Endothelial cell of umbilical vein (primary cell): ENCODE measurements around the gene PTGDR2. TPM values are rescaled to one million over a fixed set of nuclear protein-coding genes. Genes with fewer than 3 reads are reported as not detected.

Experiments used
- BruUV-seq: library from RNA; stranded (reverse); fragments of 400-500 nt; replicated peaks from 2 replicates; lab custom pipeline; 2021; lab: Mats Ljungman, UMichigan
- CTCF ChIA-PET: fragments of 300-600, 350-600 bp; sonication (Branson Sonifier 250); formaldehyde crosslinking; loops from one replicate; lab custom pipeline; 2021; ENCODE audit warnings: antibody characterized with exemption, inconsistent platforms; lab: Charles Lee
- POLR2A ChIA-PET: fragments of 300-600, 350-600 bp; sonication (Branson Sonifier 250); formaldehyde crosslinking; loops from one replicate; lab custom pipeline; 2021; ENCODE audit warnings: antibody characterized with exemption, inconsistent platforms; lab: Charles Lee
- DNase-seq: peaks from one replicate; pipeline ENCODE4 v3.0.0-alpha.2; 2011; ENCODE audit warnings: low read depth, low spot score
- FAIRE-seq: peaks from 2 replicates; lab custom pipeline; 2011; peaks lifted over from hg19 to GRCh38; lab: Jason Lieb, UNC
- H2AFZ ChIP-seq: 2 replicates; pipeline ENCODE4 v1.6.0; 2012; ENCODE audit warnings: low read depth, low read length, control low read depth, inconsistent platforms
- H3K27ac ChIP-seq: 2 replicates; pipeline ENCODE4 v1.5.1; 2011; ENCODE audit warnings: low read depth, mild to moderate bottlenecking, control low read depth, low read length, moderate library complexity; ENCODE audit not compliant: insufficient read depth
- H3K27me3 ChIP-seq, 2 experiments: 2 replicates each; pipeline versions ENCODE4 v1.6.0 to v1.6.1; 2011; ENCODE audit warnings: low read length in 2 of 2, mixed read lengths in 1 of 2; ENCODE audit not compliant: control insufficient read depth in 2 of 2, insufficient read depth in 2 of 2
- H3K36me3 ChIP-seq, 2 experiments: 2 replicates in 1 of 2; 3 replicates in 1 of 2; pipeline ENCODE4 v1.5.1; 2011; ENCODE audit warnings: low read length in 2 of 2, mild to moderate bottlenecking in 1 of 2, moderate library complexity in 1 of 2; ENCODE audit not compliant: control insufficient read depth in 2 of 2, insufficient read depth in 2 of 2; ENCODE audit errors: extremely low read depth in 1 of 2
- H3K4me1 ChIP-seq: 3 replicates; pipeline ENCODE4 v1.5.1; 2011; ENCODE audit warnings: mild to moderate bottlenecking, low read length; ENCODE audit not compliant: control insufficient read depth, insufficient read depth; ENCODE audit errors: extremely low read depth
- H3K4me2 ChIP-seq: 2 replicates; pipeline ENCODE4 v1.6.1; 2011; ENCODE audit warnings: low read length, control low read depth, mixed read lengths; ENCODE audit not compliant: insufficient read depth
- H3K4me3 ChIP-seq, 3 experiments: fragments of 200-600 bp in 1 of 3; sonication (generic), shearing (Covaris generic) in 1 of 3; replicated peaks in 1 of 3; 2 replicates each; pipeline ENCODE4 v1.5.1; 2011 to 2016; ENCODE audit warnings: control low read depth in 3 of 3, low read length in 3 of 3, mild to moderate bottlenecking in 2 of 3, inconsistent platforms in 1 of 3, low read depth in 1 of 3, moderate library complexity in 1 of 3; ENCODE audit not compliant: insufficient read depth in 1 of 3
- H3K79me2 ChIP-seq: 2 replicates; pipeline ENCODE4 v1.6.0; 2012; ENCODE audit warnings: low read length, inconsistent platforms; ENCODE audit not compliant: control insufficient read depth, insufficient read depth
- H3K9ac ChIP-seq: replicated peaks from 2 replicates; pipeline ENCODE3; 2011; ENCODE audit warnings: low read length, control low read depth; ENCODE audit not compliant: insufficient read depth; ENCODE audit errors: extremely low read depth
- H3K9me1 ChIP-seq: replicated peaks from 3 replicates; pipeline ENCODE4 v1.6.0; 2011; ENCODE audit warnings: mild to moderate bottlenecking, low read length; ENCODE audit not compliant: control insufficient read depth, insufficient read depth; ENCODE audit errors: extremely low read depth
- H3K9me3 ChIP-seq: replicated peaks from 2 replicates; pipeline ENCODE4 v1.5.1; 2012; ENCODE audit warnings: low read length, inconsistent platforms; ENCODE audit not compliant: control insufficient read depth, insufficient read depth
- H4K20me1 ChIP-seq: replicated peaks from 2 replicates; pipeline ENCODE3; 2011; ENCODE audit warnings: mild to moderate bottlenecking, low read length; ENCODE audit not compliant: control insufficient read depth, insufficient read depth; ENCODE audit errors: extremely low read depth
- EZH2 ChIP-seq: IDR thresholded peaks from 2 replicates; pipeline ENCODE4 v1.6.1; 2012; ENCODE audit warnings: borderline replicate concordance, low read depth, mild to moderate bottlenecking, moderate library complexity, low read length, inconsistent platforms; ENCODE audit not compliant: severe bottlenecking
- FOS ChIP-seq: IDR thresholded peaks from 2 replicates; pipeline ENCODE4 v1.6.1; 2011; ENCODE audit warnings: mild to moderate bottlenecking, low read length, moderate library complexity, borderline replicate concordance; ENCODE audit not compliant: insufficient read depth
- JUN ChIP-seq: IDR thresholded peaks from 2 replicates; pipeline ENCODE4 v1.6.1; 2011; ENCODE audit warnings: borderline replicate concordance, low read depth; ENCODE audit not compliant: insufficient read length, insufficient read depth
- MYC ChIP-seq: IDR thresholded peaks from one replicate; pipeline ENCODE4 v1.6.1; 2011; ENCODE audit warnings: mild to moderate bottlenecking, low read depth, low read length
- POLR2A ChIP-seq: IDR thresholded peaks from 2 replicates; pipeline ENCODE4 v1.6.1; 2012; ENCODE audit warnings: low read depth, mild to moderate bottlenecking, control low read depth, low read length
- POLR2AphosphoS5 ChIP-seq: IDR thresholded peaks from 2 replicates; pipeline ENCODE4 v1.6.1; 2012; ENCODE audit warnings: low read depth, mild to moderate bottlenecking, control low read depth, low read length, moderate library complexity; ENCODE audit not compliant: insufficient read depth
- dilution Hi-C: fragments of 300-500 bp; cut with MboI; formaldehyde crosslinking; loops from one replicate; pipeline ENCODE4 v1.15.0; 2019; ENCODE audit warnings: low sequenced_read_pairs; ENCODE audit not compliant: extremely low pct_ligation_motif_present
- intact Hi-C: fragments of 100-400 bp; cut with micrococcal nuclease; formaldehyde crosslinking; loops from one replicate; pipeline ENCODE4 v1.10.0; 2022
- polyA plus RNA-seq, 4 experiments: library from polyadenylated mRNA; depleted of rRNA in 3 of 4; stranded (reverse) in 3 of 4; unstranded in 1 of 4; fragments of >200 nt; gene quantifications; 2 replicates each; pipeline versions ENCODE4 v1.2.1 to v1.2.3, GENCODE V29; 2011 to 2012; ENCODE audit warnings: missing spikeins in 1 of 4
- total RNA-seq: library from RNA; stranded (reverse); gene quantifications from 2 replicates; pipeline ENCODE4 v1.2.3, GENCODE V29; 2021
- TF ChIP-seq, protein P1 (sequence below), 2 donors: IDR thresholded peaks; 1 replicate in 1 of 2; 2 replicates in 1 of 2; pipeline ENCODE4 v1.5.1; 2011; ENCODE audit warnings: low read length in 2 of 2, mild to moderate bottlenecking in 2 of 2, moderate library complexity in 2 of 2, control low read depth in 1 of 2, inconsistent platforms in 1 of 2, low read depth in 1 of 2; ENCODE audit not compliant: insufficient read depth in 1 of 2; ENCODE audit errors: extremely low read depth in 1 of 2

The PTGDR2 gene
- total and polyA plus RNA-seq, 2 donors (not counting 3 experiments of a cell fraction or from before 2014, with no cell fraction given): 0.15 TPM; not detected in 1

DNA sequence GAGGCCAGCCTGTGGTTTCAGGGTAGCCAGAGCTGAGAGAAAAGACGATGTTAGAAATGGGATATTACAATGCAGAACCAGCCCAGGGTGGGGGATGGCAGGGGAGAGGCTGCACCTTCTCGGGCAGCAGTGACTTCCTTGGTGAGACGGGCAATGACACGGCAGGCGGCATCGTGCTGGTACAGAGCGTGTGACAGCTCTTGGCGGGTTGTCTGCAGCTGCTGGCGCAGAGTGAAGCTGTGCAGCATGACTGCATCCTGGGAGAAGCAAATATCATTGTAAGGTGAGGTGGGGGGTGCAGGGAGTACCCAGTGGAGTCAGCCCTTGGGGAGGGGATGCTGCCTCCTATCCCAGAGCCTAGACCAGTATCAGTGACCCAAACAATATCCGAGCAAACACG, 46.9 kb upstream of the PTGDR2 start:
- no peaks in the 10 kb centered on the region for H3K9me3 ChIP-seq
- DNase-seq (no peak), FAIRE-seq (no peak)
- H3K36me3 ChIP-seq: peaks cover 29 to 43% of the 10 kb centered on the region in 2 experiments
- no peak overlapping the region for H3K4me3 ChIP-seq
- intact Hi-C loops (no loop called here), dilution Hi-C loops (no loop called here)
- ChIA-PET POLR2A (no interaction called here), CTCF (interaction anchor here (4.4 to 13.1 kb wide), 3 partner anchors 13 to 126 kb away, joined by 108 to 300 read pairs (median 122); no protein-coding TSS in a partner anchor)
- no peaks in the 10 kb centered on the region for H3K9me1 ChIP-seq
- no peak overlapping the region for H3K4me2 ChIP-seq
- H4K20me1 ChIP-seq: no peaks in the 10 kb centered on the region
- H3K79me2 ChIP-seq: peaks cover 41% of the 10 kb centered on the region
- no TSS peak for BruUV-seq
- H3K27me3 ChIP-seq: no peaks in the 10 kb centered on the region
- H3K27ac ChIP-seq: no peak overlapping the region
- TF ChIP-seq JUN: no peak
- no peak for TF ChIP-seq MYC
- no peak for TF ChIP-seq POLR2AphosphoS5
- no peak for TF ChIP-seq EZH2
- TF ChIP-seq POLR2A: no peak
- H3K9ac ChIP-seq: no peak overlapping the region
- H3K4me1 ChIP-seq: peaks cover 20% of the 10 kb centered on the region
- H2AFZ ChIP-seq: no peak overlapping the region

- POLR2A ChIA-PET: no interaction called here
- Histone ChIP-seq H3K27ac (no peak overlapping the region), H3K4me1 (peaks cover 15% of the 10 kb centered on the region), H4K20me1 (no peaks in the 10 kb centered on the region), H2AFZ (no peak overlapping the region), H3K9ac (no peak overlapping the region), H3K36me3 (peaks cover 34 to 51% of the 10 kb centered on the region in 2 experiments), H3K4me2 (no peak overlapping the region), H3K9me1 (no peaks in the 10 kb centered on the region), H3K4me3 (no peak overlapping the region), H3K27me3 (no peaks in the 10 kb centered on the region), H3K79me2 (peaks cover 37% of the 10 kb centered on the region), H3K9me3 (no peaks in the 10 kb centered on the region)
- TF ChIP-seq JUN (no peak), FOS (no peak)
- TF ChIP-seq, protein P1, sequence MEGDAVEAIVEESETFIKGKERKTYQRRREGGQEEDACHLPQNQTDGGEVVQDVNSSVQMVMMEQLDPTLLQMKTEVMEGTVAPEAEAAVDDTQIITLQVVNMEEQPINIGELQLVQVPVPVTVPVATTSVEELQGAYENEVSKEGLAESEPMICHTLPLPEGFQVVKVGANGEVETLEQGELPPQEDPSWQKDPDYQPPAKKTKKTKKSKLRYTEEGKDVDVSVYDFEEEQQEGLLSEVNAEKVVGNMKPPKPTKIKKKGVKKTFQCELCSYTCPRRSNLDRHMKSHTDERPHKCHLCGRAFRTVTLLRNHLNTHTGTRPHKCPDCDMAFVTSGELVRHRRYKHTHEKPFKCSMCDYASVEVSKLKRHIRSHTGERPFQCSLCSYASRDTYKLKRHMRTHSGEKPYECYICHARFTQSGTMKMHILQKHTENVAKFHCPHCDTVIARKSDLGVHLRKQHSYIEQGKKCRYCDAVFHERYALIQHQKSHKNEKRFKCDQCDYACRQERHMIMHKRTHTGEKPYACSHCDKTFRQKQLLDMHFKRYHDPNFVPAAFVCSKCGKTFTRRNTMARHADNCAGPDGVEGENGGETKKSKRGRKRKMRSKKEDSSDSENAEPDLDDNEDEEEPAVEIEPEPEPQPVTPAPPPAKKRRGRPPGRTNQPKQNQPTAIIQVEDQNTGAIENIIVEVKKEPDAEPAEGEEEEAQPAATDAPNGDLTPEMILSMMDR (IDR thresholded peaks at IDR 0.05; ENCODE audit: extremely low read depth in 1 of 2, insufficient read depth in 1 of 2, low read depth in 1 of 2, low read length in 2 of 2): no peak
- no TSS peak for BruUV-seq
- FAIRE-seq (no peak), DNase-seq (no peak)
- intact Hi-C loops (no loop called here), dilution Hi-C loops (no loop called here)
- CTCF ChIA-PET: interaction anchor here (0.9 to 13.1 kb wide), 8 partner anchors 10 to 124 kb away, joined by 3 to 300 read pairs (median 14); partner anchors contain the start of gene TMEM132A
These were observed 45.1 kb upstream of the PTGDR2 start for GRCh38 chr11:60900673-60901404.
